GM18517 (cell line): ENCODE results near the gene MACF1.
A peak's percentile ranks its signal among the peaks of the same experiment; 100 is the strongest.
"Not testable (repeated sequence)": the region's sequence is repeated elsewhere in the genome, so short reads cannot be mapped to it uniquely, and the experiment has no call there.

ENCODE experiments used
- ATAC-seq: cut with Tn5 transposase; IDR thresholded peaks from one replicate; pipeline ENCODE4 v1.9.1; 2021; ENCODE audit warnings: mild to moderate bottlenecking, moderate library complexity; ENCODE audit not compliant: unreplicated experiment

The MACF1 gene

GRCh38 chr1:39484564-39484963, 280.1 kb downstream of the MACF1 start:
- no peak for ATAC-seq

- ATAC-seq: no peak
Measured at GRCh38 chr1:39485046-39485803, 280.7 kb downstream of the MACF1 start.

GRCh38 chr1:39488012-39488545, 283.6 kb downstream of the MACF1 start:
- no peak for ATAC-seq

- ATAC-seq: no peak
Measured at GRCh38 chr1:39488793-39489566, 284.5 kb downstream of the MACF1 start.

- no peak for ATAC-seq
Measured at GRCh38 chr1:39489567-39490239, 285.2 kb downstream of the MACF1 start.

- ATAC-seq: peak; percentile 29
Measured at GRCh38 chr1:39490596-39491145, 286.2 kb downstream of the MACF1 start.

GRCh38 chr1:39491146-39491921, 286.8 kb downstream of the MACF1 start, which contains the start of gene BMP8A:
Gene BMP8A, plus strand, starts transcription at chr1:39491636. Its CDS starts 356 bp downstream, at chr1:39491992.
- ATAC-seq: peak; percentile 74

GRCh38 chr1:39492118-39493042, 287.9 kb downstream of the MACF1 start:
- not testable (repeated sequence) for ATAC-seq

- not testable (repeated sequence) for ATAC-seq
Measured at GRCh38 chr1:39493043-39493810, 288.7 kb downstream of the MACF1 start.

- ATAC-seq: no peak
Measured at GRCh38 chr1:39494671-39495410, 290.3 kb downstream of the MACF1 start.

- not testable (repeated sequence) for ATAC-seq
Measured at GRCh38 chr1:39496520-39496919, 292.0 kb downstream of the MACF1 start.

GRCh38 chr1:39497585-39497984, 293.1 kb downstream of the MACF1 start:
- no peak for ATAC-seq

GRCh38 chr1:39498096-39498710, 293.7 kb downstream of the MACF1 start:
- not testable (repeated sequence) for ATAC-seq

- not testable (repeated sequence) for ATAC-seq
Measured at GRCh38 chr1:39498821-39499220, 294.3 kb downstream of the MACF1 start.

GRCh38 chr1:39499668-39500067, 295.2 kb downstream of the MACF1 start:
- ATAC-seq: no peak

GRCh38 chr1:39500862-39501389, 296.4 kb downstream of the MACF1 start:
- no peak for ATAC-seq

GRCh38 chr1:39501666-39502065, 297.2 kb downstream of the MACF1 start:
- ATAC-seq: no peak
